Neural cell (in vitro differentiated cells): ENCODE measurements around the gene ELP4. TPM values are rescaled to one million over a fixed set of nuclear protein-coding genes. Genes with fewer than 3 reads are reported as not detected.

Experiments
- H2AFZ ChIP-seq: fragments of 200-600, 300-800 bp; sonication (generic), shearing (Covaris generic); 2 replicates; pipeline ENCODE4 v1.6.0; 2014; ENCODE audit warnings: low read depth, mild to moderate bottlenecking, antibody characterized with exemption, low read length, moderate library complexity
- H3F3A ChIP-seq: fragments of 200-600 bp; shearing (Covaris generic); 2 replicates; pipeline ENCODE4 v1.6.1; 2016; ENCODE audit warnings: mild to moderate bottlenecking, moderate library complexity, mixed read lengths, antibody characterized with exemption, low read length; ENCODE audit not compliant: insufficient read depth, poor library complexity, severe bottlenecking
- H3K27ac ChIP-seq: fragments of 200-600, 300-800 bp; sonication (generic), shearing (Covaris generic); 2 replicates; pipeline ENCODE4 v1.5.1; 2014; ENCODE audit warnings: mild to moderate bottlenecking, low read length, moderate library complexity
- H3K27me3 ChIP-seq: fragments of 300-800, 200-600 bp; sonication (generic), shearing (Covaris generic); 2 replicates; pipeline ENCODE4 v1.6.0; 2014; ENCODE audit warnings: mild to moderate bottlenecking, low read depth, low read length, moderate library complexity; ENCODE audit not compliant: insufficient read depth
- H3K36me3 ChIP-seq: fragments of 300-800, 200-600 bp; sonication (generic), shearing (Covaris generic); 2 replicates; pipeline ENCODE4 v1.5.1; 2014; ENCODE audit warnings: mild to moderate bottlenecking, antibody characterized with exemption, low read length, moderate library complexity; ENCODE audit not compliant: insufficient read depth
- H3K4me2 ChIP-seq: fragments of 300-800, 200-600 bp; sonication (generic), shearing (Covaris generic); 2 replicates; pipeline ENCODE4 v1.6.0; 2014; ENCODE audit warnings: mild to moderate bottlenecking, low read length
- H3K4me3 ChIP-seq: fragments of 300-800, 200-600 bp; sonication (generic), shearing (Covaris generic); 2 replicates; pipeline ENCODE4 v1.5.1; 2014; ENCODE audit warnings: mild to moderate bottlenecking, low read length, moderate library complexity
- H3K79me2 ChIP-seq: fragments of 200-600 bp; shearing (Covaris generic); replicated peaks from 2 replicates; pipeline ENCODE4 v1.6.0; 2014; ENCODE audit warnings: mild to moderate bottlenecking, low read length, moderate library complexity; ENCODE audit not compliant: insufficient read depth
- H3K9ac ChIP-seq: fragments of 300-800, 200-600 bp; sonication (generic), shearing (Covaris generic); 2 replicates; pipeline ENCODE4 v1.6.1; 2016; ENCODE audit warnings: mild to moderate bottlenecking, low read length, mixed read lengths
- H3K9me2 ChIP-seq: fragments of 200-600 bp; shearing (Covaris generic); 2 replicates; pipeline ENCODE4 v1.6.1; 2016; ENCODE audit warnings: mild to moderate bottlenecking, low read length, mixed read lengths; ENCODE audit not compliant: insufficient read depth
- H3K9me3 ChIP-seq: fragments of 200-600, 300-800 bp; sonication (generic), shearing (Covaris generic); 2 replicates; pipeline ENCODE4 v1.6.1; 2016; ENCODE audit warnings: mild to moderate bottlenecking, mixed run types, low read length, moderate library complexity, mixed read lengths
- H4K20me1 ChIP-seq: fragments of 200-600 bp; shearing (Covaris generic); 2 replicates; pipeline ENCODE4 v1.6.1; 2016; ENCODE audit warnings: mild to moderate bottlenecking, mixed run types; ENCODE audit not compliant: insufficient read depth
- EP300 ChIP-seq: fragments of 450-650 bp; conservative IDR thresholded peaks from 2 replicates; pipeline ENCODE4 v1.6.1; 2014; ENCODE audit warnings: antibody characterized with exemption, mild to moderate bottlenecking, moderate library complexity; ENCODE audit not compliant: poor library complexity, severe bottlenecking
- EZH2 ChIP-seq: fragments of 200-600, 300-800 bp; shearing (Covaris generic), sonication (generic); IDR thresholded peaks from 2 replicates; pipeline ENCODE4 v1.6.1; 2014; ENCODE audit warnings: antibody characterized with exemption, low read length, borderline replicate concordance, mild to moderate bottlenecking; ENCODE audit not compliant: insufficient read depth, poor library complexity, severe bottlenecking
- MXI1 ChIP-seq: fragments of 450-650 bp; conservative IDR thresholded peaks from 2 replicates; pipeline ENCODE4 v1.6.1; 2014; ENCODE audit warnings: antibody characterized with exemption, mild to moderate bottlenecking; ENCODE audit not compliant: poor library complexity, severe bottlenecking
- POLR2AphosphoS5 ChIP-seq: IDR thresholded peaks from 2 replicates; pipeline ENCODE4 v1.6.1; 2012
- RAD21 ChIP-seq: fragments of 450-650 bp; conservative IDR thresholded peaks from 2 replicates; pipeline ENCODE4 v1.6.1; 2014; ENCODE audit warnings: antibody characterized with exemption, mild to moderate bottlenecking, moderate library complexity
- SMC3 ChIP-seq: fragments of 450-650 bp; conservative IDR thresholded peaks from 2 replicates; pipeline ENCODE4 v1.6.1; 2014; ENCODE audit warnings: antibody characterized with exemption, mild to moderate bottlenecking, moderate library complexity; ENCODE audit not compliant: poor library complexity
- TAF1 ChIP-seq: IDR thresholded peaks from 2 replicates; pipeline ENCODE4 v1.6.1; 2012; ENCODE audit warnings: low read depth
- polyA plus RNA-seq: library from polyadenylated mRNA; depleted of rRNA; stranded (reverse); fragments of >200 nt; gene quantifications from 2 replicates; pipeline ENCODE4 v1.2.3, GENCODE V29; 2014
- TF ChIP-seq, protein P1 (sequence below): IDR thresholded peaks from 2 replicates; pipeline ENCODE4 v1.6.1; 2012; ENCODE audit warnings: borderline replicate concordance
- TF ChIP-seq, protein P2 (sequence below): fragments of 450-650 bp; IDR thresholded peaks from 2 replicates; pipeline ENCODE4 v1.5.1; 2014; ENCODE audit warnings: antibody characterized with exemption, mild to moderate bottlenecking, moderate library complexity; ENCODE audit not compliant: poor library complexity, severe bottlenecking

The ELP4 gene
- polyA plus RNA-seq, 1 donor from 2014 or later = 30.4 TPM

DNA sequence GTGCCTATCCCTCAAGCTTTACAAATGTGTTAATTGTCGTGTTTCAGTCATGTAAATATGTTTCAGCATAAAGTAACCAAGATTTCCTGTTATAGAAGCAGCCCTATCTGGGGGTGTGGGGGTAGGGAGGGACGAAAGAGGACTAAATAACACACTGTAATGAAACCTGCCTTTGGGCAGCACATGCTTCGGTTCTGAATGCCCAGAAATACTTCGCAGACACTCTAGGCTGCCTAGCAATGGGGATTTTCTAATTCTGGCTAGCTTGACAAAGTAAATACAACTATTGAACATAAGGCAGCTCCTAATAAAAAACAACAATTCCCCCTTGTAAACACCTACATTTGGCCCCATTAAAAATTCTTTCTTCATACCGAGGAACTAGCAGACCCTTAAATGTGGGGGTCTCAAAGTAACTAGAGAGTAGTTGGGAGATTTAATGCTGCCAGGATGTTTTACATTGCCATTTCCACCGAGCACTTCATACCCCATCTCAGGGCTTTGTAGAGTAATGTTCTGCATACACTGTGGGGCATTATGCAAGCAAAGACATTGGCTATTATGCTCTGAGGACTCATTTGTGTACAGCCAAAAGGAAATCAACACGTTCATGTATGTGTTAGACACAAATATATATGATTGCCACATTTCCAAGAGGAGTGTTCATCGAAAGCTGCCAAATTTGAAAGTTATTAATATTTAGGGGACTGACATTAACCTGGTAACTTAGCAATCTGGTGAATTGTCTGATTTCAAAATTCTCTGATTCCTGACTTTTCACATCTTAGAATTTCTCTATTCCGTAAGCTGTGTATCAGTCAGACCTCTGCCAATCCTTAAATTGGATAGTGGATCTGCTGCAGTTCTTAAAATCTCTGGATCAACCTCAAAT is 259.4 kb downstream of the ELP4 start:
- Histone ChIP-seq H3K27ac (no peak overlapping the region), H3F3A (no peaks in the 10 kb centered on the region), H3K9me3 (no peaks in the 10 kb centered on the region), H3K27me3 (no peaks in the 10 kb centered on the region), H4K20me1 (no peaks in the 10 kb centered on the region), H3K9ac (no peak overlapping the region), H3K36me3 (no peaks in the 10 kb centered on the region), H3K4me3 (no peak overlapping the region), H2AFZ (no peak overlapping the region), H3K9me2 (no peaks in the 10 kb centered on the region), H3K79me2 (no peaks in the 10 kb centered on the region), H3K4me2 (no peak overlapping the region)
- TF ChIP-seq TAF1 (no peak), EZH2 (no peak)
- TF ChIP-seq, protein P1, sequence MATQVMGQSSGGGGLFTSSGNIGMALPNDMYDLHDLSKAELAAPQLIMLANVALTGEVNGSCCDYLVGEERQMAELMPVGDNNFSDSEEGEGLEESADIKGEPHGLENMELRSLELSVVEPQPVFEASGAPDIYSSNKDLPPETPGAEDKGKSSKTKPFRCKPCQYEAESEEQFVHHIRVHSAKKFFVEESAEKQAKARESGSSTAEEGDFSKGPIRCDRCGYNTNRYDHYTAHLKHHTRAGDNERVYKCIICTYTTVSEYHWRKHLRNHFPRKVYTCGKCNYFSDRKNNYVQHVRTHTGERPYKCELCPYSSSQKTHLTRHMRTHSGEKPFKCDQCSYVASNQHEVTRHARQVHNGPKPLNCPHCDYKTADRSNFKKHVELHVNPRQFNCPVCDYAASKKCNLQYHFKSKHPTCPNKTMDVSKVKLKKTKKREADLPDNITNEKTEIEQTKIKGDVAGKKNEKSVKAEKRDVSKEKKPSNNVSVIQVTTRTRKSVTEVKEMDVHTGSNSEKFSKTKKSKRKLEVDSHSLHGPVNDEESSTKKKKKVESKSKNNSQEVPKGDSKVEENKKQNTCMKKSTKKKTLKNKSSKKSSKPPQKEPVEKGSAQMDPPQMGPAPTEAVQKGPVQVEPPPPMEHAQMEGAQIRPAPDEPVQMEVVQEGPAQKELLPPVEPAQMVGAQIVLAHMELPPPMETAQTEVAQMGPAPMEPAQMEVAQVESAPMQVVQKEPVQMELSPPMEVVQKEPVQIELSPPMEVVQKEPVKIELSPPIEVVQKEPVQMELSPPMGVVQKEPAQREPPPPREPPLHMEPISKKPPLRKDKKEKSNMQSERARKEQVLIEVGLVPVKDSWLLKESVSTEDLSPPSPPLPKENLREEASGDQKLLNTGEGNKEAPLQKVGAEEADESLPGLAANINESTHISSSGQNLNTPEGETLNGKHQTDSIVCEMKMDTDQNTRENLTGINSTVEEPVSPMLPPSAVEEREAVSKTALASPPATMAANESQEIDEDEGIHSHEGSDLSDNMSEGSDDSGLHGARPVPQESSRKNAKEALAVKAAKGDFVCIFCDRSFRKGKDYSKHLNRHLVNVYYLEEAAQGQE = no peak

DNA sequence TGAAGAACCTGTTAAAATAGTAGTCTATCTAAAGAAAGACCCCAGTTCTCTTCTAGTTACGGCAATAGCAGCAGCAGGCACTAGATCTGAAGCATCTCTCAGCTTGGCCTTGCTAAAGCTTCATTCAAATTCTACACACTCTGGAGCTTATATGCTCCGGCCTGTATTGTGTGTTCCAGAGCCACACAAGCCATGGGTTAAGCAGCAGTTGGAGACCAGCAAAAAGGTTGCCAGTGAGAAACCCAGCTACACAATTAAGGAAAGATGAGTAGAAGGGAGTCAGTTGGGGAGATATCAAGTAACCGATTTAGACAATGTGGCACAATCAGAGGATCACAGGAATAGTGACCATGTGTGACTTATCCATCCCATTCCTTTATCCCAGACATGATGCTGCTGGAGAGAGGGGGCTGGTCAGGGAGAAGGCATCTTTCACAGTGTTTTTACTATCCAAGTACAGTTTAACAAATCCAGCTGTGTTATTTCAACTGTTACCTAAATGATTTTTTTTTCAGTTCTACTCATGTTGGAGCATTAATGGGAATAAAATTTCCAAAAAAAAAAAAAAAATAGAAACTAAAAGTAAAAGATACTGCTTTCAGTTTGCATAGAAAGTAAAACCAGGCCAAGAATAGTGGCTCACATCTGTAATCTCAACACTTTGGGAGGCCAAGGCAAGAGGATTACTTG is 260.6 kb downstream of the ELP4 start:
- Histone ChIP-seq H3K27ac (no peak overlapping the region), H2AFZ (no peak overlapping the region), H3F3A (no peaks in the 10 kb centered on the region), H3K9ac (no peak overlapping the region), H4K20me1 (no peaks in the 10 kb centered on the region), H3K27me3 (no peaks in the 10 kb centered on the region), H3K9me2 (no peaks in the 10 kb centered on the region), H3K36me3 (no peaks in the 10 kb centered on the region), H3K79me2 (no peaks in the 10 kb centered on the region), H3K9me3 (no peaks in the 10 kb centered on the region), H3K4me3 (no peak overlapping the region), H3K4me2 (no peak overlapping the region)
- TF ChIP-seq EP300 (no peak), EZH2 (no peak), MXI1 (no peak)

DNA sequence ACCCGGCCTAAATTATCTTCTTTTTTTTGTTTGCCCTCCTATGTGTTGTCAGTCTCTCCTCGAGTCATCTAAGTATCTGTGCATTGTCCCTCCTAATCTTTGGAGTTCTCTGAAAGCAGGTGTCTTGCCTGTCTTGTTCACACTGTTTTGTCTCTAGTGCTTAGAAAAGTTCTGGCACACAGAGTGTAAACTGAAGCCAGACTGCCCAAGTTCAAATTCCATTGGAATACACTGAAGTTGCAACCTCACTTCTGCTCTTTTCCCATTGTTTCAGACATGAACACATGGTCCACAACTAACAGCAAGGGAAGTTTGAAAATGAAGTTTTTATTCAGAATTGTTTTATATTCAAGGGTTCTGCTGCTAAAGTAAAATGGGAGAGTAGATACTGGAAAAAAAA is 262.8 kb downstream of the ELP4 start:
- no peaks in the 10 kb centered on the region for H3K27me3 ChIP-seq
- no peak overlapping the region for H2AFZ ChIP-seq
- no peaks in the 10 kb centered on the region for H3K36me3 ChIP-seq
- H3K9ac ChIP-seq = no peak overlapping the region
- H3K9me3 ChIP-seq = no peaks in the 10 kb centered on the region
- no peaks in the 10 kb centered on the region for H3K9me2 ChIP-seq
- H3F3A ChIP-seq = no peaks in the 10 kb centered on the region
- no peaks in the 10 kb centered on the region for H4K20me1 ChIP-seq
- no peak overlapping the region for H3K4me2 ChIP-seq
- H3K27ac ChIP-seq = no peak overlapping the region
- TF ChIP-seq RAD21 (no peak), TAF1 (no peak), EP300 (no peak), SMC3 (no peak), MXI1 (no peak), POLR2AphosphoS5 (no peak), EZH2 (no peak)
- TF ChIP-seq, protein P1 = no peak
- TF ChIP-seq, protein P2, sequence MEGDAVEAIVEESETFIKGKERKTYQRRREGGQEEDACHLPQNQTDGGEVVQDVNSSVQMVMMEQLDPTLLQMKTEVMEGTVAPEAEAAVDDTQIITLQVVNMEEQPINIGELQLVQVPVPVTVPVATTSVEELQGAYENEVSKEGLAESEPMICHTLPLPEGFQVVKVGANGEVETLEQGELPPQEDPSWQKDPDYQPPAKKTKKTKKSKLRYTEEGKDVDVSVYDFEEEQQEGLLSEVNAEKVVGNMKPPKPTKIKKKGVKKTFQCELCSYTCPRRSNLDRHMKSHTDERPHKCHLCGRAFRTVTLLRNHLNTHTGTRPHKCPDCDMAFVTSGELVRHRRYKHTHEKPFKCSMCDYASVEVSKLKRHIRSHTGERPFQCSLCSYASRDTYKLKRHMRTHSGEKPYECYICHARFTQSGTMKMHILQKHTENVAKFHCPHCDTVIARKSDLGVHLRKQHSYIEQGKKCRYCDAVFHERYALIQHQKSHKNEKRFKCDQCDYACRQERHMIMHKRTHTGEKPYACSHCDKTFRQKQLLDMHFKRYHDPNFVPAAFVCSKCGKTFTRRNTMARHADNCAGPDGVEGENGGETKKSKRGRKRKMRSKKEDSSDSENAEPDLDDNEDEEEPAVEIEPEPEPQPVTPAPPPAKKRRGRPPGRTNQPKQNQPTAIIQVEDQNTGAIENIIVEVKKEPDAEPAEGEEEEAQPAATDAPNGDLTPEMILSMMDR = no peak
- H3K79me2 ChIP-seq = no peaks in the 10 kb centered on the region
- H3K4me3 ChIP-seq = no peak overlapping the region
